Astrocyte (in vitro differentiated cells and primary cell): ENCODE results near the gene PSMG4. TPM values are rescaled to one million over a fixed set of nuclear protein-coding genes. Genes with fewer than 3 reads are reported as not detected.

Experiments
- DNase-seq: peaks from one replicate; pipeline ENCODE4 v3.0.0-alpha.2; 2010; ENCODE audit warnings: low read depth
- FAIRE-seq: peaks from 2 replicates; lab custom pipeline; 2011; peaks lifted over from hg19 to GRCh38; lab: Jason Lieb, UNC
- H2AFZ ChIP-seq: 2 replicates; pipeline ENCODE4 v1.6.0; 2012; ENCODE audit warnings: low read depth, low read length, inconsistent platforms
- H3K27ac ChIP-seq: 2 replicates; pipeline ENCODE4 v1.5.1; 2011; ENCODE audit warnings: low read depth, low read length, inconsistent platforms
- H3K27me3 ChIP-seq: 2 replicates; pipeline ENCODE4 v1.6.0; 2011; ENCODE audit warnings: low read length, inconsistent platforms; ENCODE audit not compliant: insufficient read depth
- H3K36me3 ChIP-seq: 2 replicates; pipeline ENCODE4 v1.5.1; 2011; ENCODE audit warnings: low read length, inconsistent platforms; ENCODE audit not compliant: insufficient read depth
- H3K4me1 ChIP-seq: 2 replicates; pipeline ENCODE4 v1.5.1; 2011; ENCODE audit warnings: low read length, inconsistent platforms; ENCODE audit not compliant: insufficient read depth
- H3K4me2 ChIP-seq: 2 replicates; pipeline ENCODE4 v1.6.0; 2012; ENCODE audit warnings: low read length, inconsistent platforms
- H3K4me3 ChIP-seq: 2 replicates; pipeline ENCODE4 v1.5.1; 2011; ENCODE audit warnings: low read depth, mild to moderate bottlenecking, low read length, inconsistent platforms; ENCODE audit not compliant: insufficient read depth
- H3K79me2 ChIP-seq: 2 replicates; pipeline ENCODE4 v1.6.0; 2012; ENCODE audit warnings: mild to moderate bottlenecking, low read length, inconsistent platforms; ENCODE audit not compliant: insufficient read depth
- H3K9ac ChIP-seq: 2 replicates; pipeline ENCODE4 v1.6.0; 2012; ENCODE audit warnings: mild to moderate bottlenecking, low read length, inconsistent platforms
- H3K9me3 ChIP-seq: 2 replicates; pipeline ENCODE4 v1.5.1; 2012; ENCODE audit warnings: low read depth, mild to moderate bottlenecking, low read length, inconsistent platforms; ENCODE audit not compliant: insufficient read depth
- H4K20me1 ChIP-seq: 2 replicates; pipeline ENCODE4 v1.6.0; 2012; ENCODE audit warnings: low read length, inconsistent platforms; ENCODE audit not compliant: insufficient read depth
- H3K27ac Mint-ChIP-seq: one replicate; pipeline ENCODE4 v1.8.0; 2021; ENCODE audit warnings: mild to moderate bottlenecking, mixed read lengths; ENCODE audit not compliant: unreplicated experiment
- H3K27me3 Mint-ChIP-seq: one replicate; pipeline ENCODE4 v1.8.0; 2021; ENCODE audit warnings: low read depth, mixed read lengths; ENCODE audit not compliant: unreplicated experiment
- H3K36me3 Mint-ChIP-seq: one replicate; pipeline ENCODE4 v1.8.0; 2021; ENCODE audit warnings: low read depth, mixed read lengths; ENCODE audit not compliant: unreplicated experiment
- H3K4me1 Mint-ChIP-seq: one replicate; pipeline ENCODE4 v1.8.0; 2021; ENCODE audit warnings: low read depth, mixed read lengths; ENCODE audit not compliant: unreplicated experiment
- H3K4me3 Mint-ChIP-seq: one replicate; pipeline ENCODE4 v1.8.0; 2021; ENCODE audit warnings: mild to moderate bottlenecking, moderate library complexity, mixed read lengths; ENCODE audit not compliant: unreplicated experiment
- H3K9me3 Mint-ChIP-seq: one replicate; pipeline ENCODE4 v1.8.0; 2021; ENCODE audit warnings: mild to moderate bottlenecking, mixed read lengths; ENCODE audit not compliant: unreplicated experiment
- EZH2 ChIP-seq: IDR thresholded peaks from 2 replicates; pipeline ENCODE4 v1.6.1; 2012; ENCODE audit warnings: mild to moderate bottlenecking, low read length, inconsistent platforms; ENCODE audit not compliant: insufficient read depth
- total RNA-seq: library from RNA; stranded (reverse); gene quantifications from 2 replicates; pipeline ENCODE4 v1.2.1, GENCODE V29; 2021
- TF ChIP-seq, protein P1 (sequence below): IDR thresholded peaks from 2 replicates; pipeline ENCODE4 v1.5.1; 2011; ENCODE audit warnings: low read depth, mild to moderate bottlenecking, inconsistent platforms, low read length, moderate library complexity; ENCODE audit not compliant: insufficient read depth

PSMG4 gene
- total RNA-seq, 1 donor from 2014 or later: 23.4 TPM

DNA sequence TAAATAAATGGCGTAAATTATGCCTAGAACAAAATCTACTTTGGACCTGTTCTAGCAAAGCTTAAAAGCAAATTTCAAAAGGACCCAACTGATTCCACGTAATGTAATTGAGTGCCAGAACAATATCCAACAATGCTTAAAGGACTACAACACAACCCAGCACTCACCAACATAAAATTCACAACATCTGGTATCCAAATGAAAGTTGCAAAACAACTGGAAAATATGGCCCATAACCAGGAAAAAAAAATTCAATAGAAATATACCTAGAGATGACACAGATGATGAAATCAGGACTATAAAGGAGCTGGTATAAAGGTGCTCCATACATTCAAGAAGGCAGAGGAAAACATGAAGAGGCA lies 45.4 kb upstream of the PSMG4 start:
- no peak overlapping the region for H3K9ac ChIP-seq
- H3K27me3 ChIP-seq: peaks cover 10% of the 10 kb centered on the region
- H3K27ac Mint-ChIP-seq: no peak overlapping the region
- no peaks in the 10 kb centered on the region for H3K9me3 ChIP-seq
- H3K4me3 Mint-ChIP-seq: no peak overlapping the region
- H3K27me3 Mint-ChIP-seq: peaks cover 7% of the 10 kb centered on the region
- peaks cover 13% of the 10 kb centered on the region for H3K4me1 Mint-ChIP-seq
- H3K79me2 ChIP-seq: no peaks in the 10 kb centered on the region
- no peaks in the 10 kb centered on the region for H3K36me3 ChIP-seq
- no peak overlapping the region for H3K4me2 ChIP-seq
- no peak overlapping the region for H3K4me3 ChIP-seq
- TF ChIP-seq, protein P1, sequence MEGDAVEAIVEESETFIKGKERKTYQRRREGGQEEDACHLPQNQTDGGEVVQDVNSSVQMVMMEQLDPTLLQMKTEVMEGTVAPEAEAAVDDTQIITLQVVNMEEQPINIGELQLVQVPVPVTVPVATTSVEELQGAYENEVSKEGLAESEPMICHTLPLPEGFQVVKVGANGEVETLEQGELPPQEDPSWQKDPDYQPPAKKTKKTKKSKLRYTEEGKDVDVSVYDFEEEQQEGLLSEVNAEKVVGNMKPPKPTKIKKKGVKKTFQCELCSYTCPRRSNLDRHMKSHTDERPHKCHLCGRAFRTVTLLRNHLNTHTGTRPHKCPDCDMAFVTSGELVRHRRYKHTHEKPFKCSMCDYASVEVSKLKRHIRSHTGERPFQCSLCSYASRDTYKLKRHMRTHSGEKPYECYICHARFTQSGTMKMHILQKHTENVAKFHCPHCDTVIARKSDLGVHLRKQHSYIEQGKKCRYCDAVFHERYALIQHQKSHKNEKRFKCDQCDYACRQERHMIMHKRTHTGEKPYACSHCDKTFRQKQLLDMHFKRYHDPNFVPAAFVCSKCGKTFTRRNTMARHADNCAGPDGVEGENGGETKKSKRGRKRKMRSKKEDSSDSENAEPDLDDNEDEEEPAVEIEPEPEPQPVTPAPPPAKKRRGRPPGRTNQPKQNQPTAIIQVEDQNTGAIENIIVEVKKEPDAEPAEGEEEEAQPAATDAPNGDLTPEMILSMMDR: no peak
- TF ChIP-seq EZH2: no peak
- no peak overlapping the region for H2AFZ ChIP-seq
- H3K4me1 ChIP-seq: peaks cover 29% of the 10 kb centered on the region
- H4K20me1 ChIP-seq: no peaks in the 10 kb centered on the region
- no peak overlapping the region for H3K27ac ChIP-seq
- peaks cover 1% of the 10 kb centered on the region for H3K36me3 Mint-ChIP-seq
- FAIRE-seq: no peak
- H3K9me3 Mint-ChIP-seq: no peaks in the 10 kb centered on the region
- no peak for DNase-seq

DNA sequence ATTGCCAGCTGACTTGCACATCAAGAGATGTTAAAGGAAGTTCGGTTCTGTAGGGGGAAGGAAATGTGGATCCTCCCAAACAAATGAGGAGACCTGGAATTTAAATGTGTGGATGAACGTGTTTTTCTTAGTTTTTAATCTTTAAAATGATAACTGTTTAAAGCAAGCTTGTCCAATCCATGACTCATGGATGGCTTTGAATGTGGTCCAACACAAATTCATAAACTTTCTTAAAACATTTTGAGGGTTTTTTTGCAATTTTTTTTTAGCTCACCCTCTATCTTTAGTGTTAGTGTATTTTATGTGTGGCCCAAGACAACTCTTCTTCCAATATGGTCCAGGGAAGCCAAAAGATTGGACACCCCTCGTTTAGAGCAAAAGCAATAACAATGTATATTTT lies 43.8 kb upstream of the PSMG4 start:
- Histone ChIP-seq H3K4me2 (no peak overlapping the region), H3K36me3 (no peaks in the 10 kb centered on the region), H3K27ac (no peak overlapping the region), H3K9ac (no peak overlapping the region), H3K79me2 (no peaks in the 10 kb centered on the region), H4K20me1 (no peaks in the 10 kb centered on the region), H3K4me1 (peaks cover 13% of the 10 kb centered on the region), H3K9me3 (no peaks in the 10 kb centered on the region), H3K27me3 (peaks cover 15% of the 10 kb centered on the region), H3K4me3 (no peak overlapping the region), H2AFZ (no peak overlapping the region)
- no peak for TF ChIP-seq EZH2
- TF ChIP-seq, protein P1: no peak
- Mint-ChIP-seq H3K4me3 (no peak overlapping the region), H3K36me3 (peaks cover 2% of the 10 kb centered on the region), H3K27ac (no peak overlapping the region), H3K27me3 (peaks cover 9% of the 10 kb centered on the region), H3K4me1 (no peaks in the 10 kb centered on the region), H3K9me3 (no peaks in the 10 kb centered on the region)
- FAIRE-seq: no peak
- no peak for DNase-seq

DNA sequence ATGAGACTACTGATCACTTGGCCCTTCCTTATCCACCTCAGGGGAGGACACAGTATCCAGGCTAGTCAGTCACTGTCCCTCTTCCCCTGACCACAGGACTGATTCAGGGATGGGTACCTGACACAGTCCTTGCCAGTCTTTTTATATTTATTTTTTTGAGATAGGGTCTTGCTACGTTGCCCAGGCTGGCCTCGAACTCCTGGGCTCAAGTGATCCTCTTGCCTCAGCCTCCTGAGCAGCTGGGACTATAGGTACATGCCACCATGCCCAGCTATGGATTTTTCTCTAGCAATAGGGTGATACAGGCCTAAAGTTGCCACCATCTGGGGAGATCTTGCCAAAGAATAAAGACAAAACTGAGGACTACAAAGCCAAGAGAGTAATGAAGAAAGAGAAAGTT lies 41.5 kb upstream of the PSMG4 start:
- no peaks in the 10 kb centered on the region for H3K36me3 ChIP-seq
- no peak overlapping the region for H3K4me2 ChIP-seq
- no peak overlapping the region for H3K27ac Mint-ChIP-seq
- no peaks in the 10 kb centered on the region for H3K9me3 ChIP-seq
- no peak overlapping the region for H3K4me3 ChIP-seq
- H3K36me3 Mint-ChIP-seq: peaks cover 2% of the 10 kb centered on the region
- no peak for FAIRE-seq
- no peak overlapping the region for H3K9ac ChIP-seq
- H4K20me1 ChIP-seq: no peaks in the 10 kb centered on the region
- DNase-seq: no peak
- H3K27me3 ChIP-seq: peaks cover 25% of the 10 kb centered on the region
- no peaks in the 10 kb centered on the region for H3K4me1 Mint-ChIP-seq
- H3K79me2 ChIP-seq: no peaks in the 10 kb centered on the region
- TF ChIP-seq, protein P1: no peak
- TF ChIP-seq EZH2: no peak
- H3K27me3 Mint-ChIP-seq: peaks cover 9% of the 10 kb centered on the region
- H3K4me1 ChIP-seq: peaks cover 4% of the 10 kb centered on the region
- H3K27ac ChIP-seq: no peak overlapping the region
- H2AFZ ChIP-seq: no peak overlapping the region
- no peaks in the 10 kb centered on the region for H3K9me3 Mint-ChIP-seq
- H3K4me3 Mint-ChIP-seq: no peak overlapping the region
